RKO (cell line): ENCODE data around the gene CCDC192.

Experiments used
- DNase-seq: peaks from one replicate; pipeline ENCODE4 v3.0.0-alpha.2; 2016; ENCODE audit warnings: low spot score

Gene CCDC192

GRCh38 chr5:127922603-127923002 is 219.4 kb downstream of the CCDC192 start:
- DNase-seq = no peak

GRCh38 chr5:127923804-127924570 is 220.8 kb downstream of the CCDC192 start:
- no peak for DNase-seq

- no peak for DNase-seq
Observed at GRCh38 chr5:127924606-127925005, 221.4 kb downstream of the CCDC192 start.

- DNase-seq = no peak
Observed at GRCh38 chr5:127925916-127926315, 222.7 kb downstream of the CCDC192 start.

GRCh38 chr5:127926974-127927373 is 223.8 kb downstream of the CCDC192 start:
- DNase-seq = no peak

- DNase-seq = no peak
Observed at GRCh38 chr5:127928053-127928452, 224.9 kb downstream of the CCDC192 start.

GRCh38 chr5:127930311-127930710 is 227.1 kb downstream of the CCDC192 start:
- no peak for DNase-seq

- DNase-seq = no peak
Observed at GRCh38 chr5:127931396-127931795, 228.2 kb downstream of the CCDC192 start.

GRCh38 chr5:127933348-127933747 is 230.2 kb downstream of the CCDC192 start:
- DNase-seq = no peak

- DNase-seq = no peak
Observed at GRCh38 chr5:127934791-127935256, 231.6 kb downstream of the CCDC192 start.

- no peak for DNase-seq
Observed at GRCh38 chr5:127935398-127935797, 232.2 kb downstream of the CCDC192 start.

GRCh38 chr5:127936439-127936972 is 233.3 kb downstream of the CCDC192 start:
- no peak for DNase-seq

- DNase-seq = no peak
Observed at GRCh38 chr5:127938746-127939145, 235.6 kb downstream of the CCDC192 start.

GRCh38 chr5:127940854-127941253 is 237.7 kb downstream of the CCDC192 start:
- no peak for DNase-seq

- no peak for DNase-seq
Observed at GRCh38 chr5:127941646-127942045, 238.5 kb downstream of the CCDC192 start.

GRCh38 chr5:127942246-127943060 is 239.3 kb downstream of the CCDC192 start:
- DNase-seq = no peak

- no peak for DNase-seq
Observed at GRCh38 chr5:127943061-127943371, 239.8 kb downstream of the CCDC192 start.

GRCh38 chr5:127944125-127944524 is 240.9 kb downstream of the CCDC192 start:
- no peak for DNase-seq

GRCh38 chr5:127947941-127948340 is 244.8 kb downstream of the CCDC192 start:
- DNase-seq = no peak

- DNase-seq = no peak
Observed at GRCh38 chr5:127950707-127951391, 247.7 kb downstream of the CCDC192 start.

GRCh38 chr5:127951791-127952190 is 248.6 kb downstream of the CCDC192 start:
- no peak for DNase-seq

- peak; percentile 16 for DNase-seq
Observed at GRCh38 chr5:127957183-127957582, 254.0 kb downstream of the CCDC192 start.
